GM23338 (cell line): Measurements from ENCODE around the gene NLRP6. TPM values are rescaled to one million over a fixed set of nuclear protein-coding genes. Genes with fewer than 3 reads are reported as not detected.

ENCODE experiments used
- ATAC-seq: fragments of 200-7000 bp; cut with Tn5 transposase; 3 replicates; pipeline ENCODE4 v1.9.1; 2020
- DNase-seq: peaks from one replicate; pipeline ENCODE4 v3.0.0-alpha.2; 2015; ENCODE audit warnings: low spot score
- H2AFZ ChIP-seq: fragments of 200-600 bp; sonication (generic); 2 replicates; pipeline ENCODE4 v1.8.0; 2016; ENCODE audit warnings: antibody characterized with exemption, mild to moderate bottlenecking, moderate library complexity
- H3F3A ChIP-seq: fragments of 200-600 bp; sonication (generic); replicated peaks from 2 replicates; pipeline ENCODE4 v1.8.0; 2017; ENCODE audit warnings: antibody characterized with exemption, mixed run types, low read depth
- H3K27ac ChIP-seq: fragments of 200-600 bp; sonication (generic); 2 replicates; pipeline ENCODE4 v1.6.1; 2016; ENCODE audit warnings: low read depth
- H3K27me3 ChIP-seq: fragments of 200-600 bp; sonication (generic); 2 replicates; pipeline ENCODE4 v1.8.0; 2016; ENCODE audit warnings: mild to moderate bottlenecking, mixed run types, moderate library complexity; ENCODE audit not compliant: insufficient read depth
- H3K36me3 ChIP-seq: fragments of 200-600 bp; sonication (generic); 2 replicates; pipeline ENCODE4 v1.8.0; 2016; ENCODE audit warnings: mild to moderate bottlenecking; ENCODE audit not compliant: insufficient read depth
- H3K4me1 ChIP-seq: fragments of 200-600 bp; sonication (generic); 2 replicates; pipeline ENCODE4 v1.8.0; 2016; ENCODE audit warnings: mild to moderate bottlenecking, moderate library complexity; ENCODE audit not compliant: insufficient read depth
- H3K4me2 ChIP-seq: fragments of 200-600 bp; sonication (generic); 2 replicates; pipeline ENCODE4 v1.7.1; 2017; ENCODE audit warnings: mixed run types
- H3K4me3 ChIP-seq: fragments of 200-600 bp; sonication (generic); 2 replicates; pipeline ENCODE4 v1.6.1; 2016; ENCODE audit warnings: mixed run types
- H3K79me2 ChIP-seq: fragments of 200-600 bp; sonication (generic); replicated peaks from 2 replicates; pipeline ENCODE4 v1.8.0; 2017; ENCODE audit warnings: mild to moderate bottlenecking; ENCODE audit not compliant: insufficient read depth
- H3K9me2 ChIP-seq: fragments of 200-600 bp; sonication (generic); 2 replicates; pipeline ENCODE4 v1.8.0; 2017; ENCODE audit not compliant: insufficient read depth
- H4K20me1 ChIP-seq: fragments of 200-600 bp; sonication (generic); replicated peaks from 2 replicates; pipeline ENCODE4 v1.8.0; 2017; ENCODE audit warnings: mild to moderate bottlenecking; ENCODE audit not compliant: insufficient read depth
- H3K27ac Mint-ChIP-seq: 2 replicates; pipeline ENCODE4 v1.8.0; 2020; ENCODE audit warnings: inconsistent platforms, mild to moderate bottlenecking, moderate library complexity, mixed read lengths
- H3K27me3 Mint-ChIP-seq: 3 replicates; pipeline ENCODE4 v1.8.0; 2022; ENCODE audit warnings: low read depth, mild to moderate bottlenecking, moderate library complexity, mixed read lengths, inconsistent platforms; ENCODE audit not compliant: insufficient read depth, poor library complexity
- H3K36me3 Mint-ChIP-seq: 3 replicates; pipeline ENCODE4 v1.8.0; 2021; ENCODE audit warnings: low read depth, mild to moderate bottlenecking, inconsistent platforms, moderate library complexity, mixed read lengths
- H3K4me1 Mint-ChIP-seq: 3 replicates; pipeline ENCODE4 v1.8.0; 2020; ENCODE audit warnings: mild to moderate bottlenecking, inconsistent platforms, mixed read lengths
- H3K4me3 Mint-ChIP-seq: 3 replicates; pipeline ENCODE4 v1.8.0; 2021; ENCODE audit warnings: moderate library complexity, mild to moderate bottlenecking, inconsistent platforms, mixed read lengths
- H3K9me3 Mint-ChIP-seq: 3 replicates; pipeline ENCODE4 v1.8.0; 2020; ENCODE audit warnings: moderate library complexity, mild to moderate bottlenecking, inconsistent platforms, mixed read lengths
- CREB1 ChIP-seq: fragments of 250-450 bp; sonication (Bioruptor Pico); IDR thresholded peaks from 2 replicates; pipeline ENCODE4 v1.5.0; 2020; ENCODE audit warnings: low read depth, mild to moderate bottlenecking, moderate library complexity
- EZH2 ChIP-seq: fragments of 200-600 bp; sonication (generic); IDR thresholded peaks from one replicate; pipeline ENCODE4 v1.8.0; 2017; ENCODE audit warnings: antibody characterized with exemption, mild to moderate bottlenecking, low read depth; ENCODE audit not compliant: unreplicated experiment
- EZH2phosphoT487 ChIP-seq: fragments of 200-600 bp; sonication (generic); IDR thresholded peaks from one replicate; pipeline ENCODE4 v1.8.1; 2018; ENCODE audit warnings: antibody characterized with exemption; ENCODE audit not compliant: unreplicated experiment
- JUNB ChIP-seq: IDR thresholded peaks from one replicate; pipeline ENCODE4 v1.6.1; 2016; ENCODE audit warnings: antibody characterized with exemption; ENCODE audit not compliant: unreplicated experiment
- NANOG ChIP-seq: IDR thresholded peaks from 2 replicates; pipeline ENCODE4 v1.6.1; 2016; ENCODE audit warnings: antibody characterized with exemption, borderline replicate concordance
- POLR2AphosphoS5 ChIP-seq: IDR thresholded peaks from 2 replicates; pipeline ENCODE4 v1.6.1; 2016; ENCODE audit warnings: antibody characterized with exemption, low read depth
- REST ChIP-seq: IDR thresholded peaks from one replicate; pipeline ENCODE4 v1.6.1; 2018; ENCODE audit warnings: antibody characterized with exemption; ENCODE audit not compliant: unreplicated experiment
- STAT1 ChIP-seq: IDR thresholded peaks from one replicate; pipeline ENCODE4 v1.6.1; 2016; ENCODE audit warnings: antibody characterized with exemption; ENCODE audit not compliant: unreplicated experiment
- ZNF114 ChIP-seq: fragments of 250-450 bp; sonication (Bioruptor Pico); IDR thresholded peaks from 2 replicates; pipeline ENCODE4 v1.5.0; 2020; ENCODE audit warnings: mild to moderate bottlenecking, moderate library complexity
- ZNF331 ChIP-seq: fragments of 250-450 bp; sonication (Bioruptor Pico); IDR thresholded peaks from 2 replicates; pipeline ENCODE4 v1.5.0; 2020; ENCODE audit warnings: low read depth, mild to moderate bottlenecking, moderate library complexity
- polyA plus RNA-seq: library from polyadenylated mRNA; unstranded; fragments of >200 nt; fragmentation: Nextera tagmentation; extraction: Ambion mirVana; gene quantifications from 2 replicates; pipeline ENCODE4 v1.2.1, GENCODE V29; 2016
- total RNA-seq: library from RNA; depleted of rRNA; stranded (reverse); fragments of >200 nt; shearing (Covaris generic); gene quantifications from 2 replicates; pipeline ENCODE4 v1.2.3, GENCODE V29; 2014
- TF ChIP-seq, protein P1 (sequence below): IDR thresholded peaks from 2 replicates; pipeline ENCODE4 v1.6.1; 2016; ENCODE audit warnings: antibody characterized with exemption
- TF ChIP-seq, protein P2 (sequence below): fragments of 250-450 bp; sonication (Bioruptor Pico); IDR thresholded peaks from 2 replicates; pipeline ENCODE4 v1.5.0; 2020; ENCODE audit warnings: mild to moderate bottlenecking, moderate library complexity
- TF ChIP-seq, protein P3 (sequence below), 2 experiments: fragments of 200-600 bp in 1 of 2; sonication (generic) in 1 of 2; conservative IDR thresholded peaks; 2 replicates each; pipeline versions ENCODE4 v1.5.1 to v1.6.1; 2016 to 2017; ENCODE audit warnings: antibody characterized with exemption in 2 of 2, low read depth in 2 of 2, mild to moderate bottlenecking in 2 of 2, moderate library complexity in 1 of 2

NLRP6 gene
- total and polyA plus RNA-seq, 2 experiments from 2014 or later, result 0.15 to 0.73 TPM

DNA sequence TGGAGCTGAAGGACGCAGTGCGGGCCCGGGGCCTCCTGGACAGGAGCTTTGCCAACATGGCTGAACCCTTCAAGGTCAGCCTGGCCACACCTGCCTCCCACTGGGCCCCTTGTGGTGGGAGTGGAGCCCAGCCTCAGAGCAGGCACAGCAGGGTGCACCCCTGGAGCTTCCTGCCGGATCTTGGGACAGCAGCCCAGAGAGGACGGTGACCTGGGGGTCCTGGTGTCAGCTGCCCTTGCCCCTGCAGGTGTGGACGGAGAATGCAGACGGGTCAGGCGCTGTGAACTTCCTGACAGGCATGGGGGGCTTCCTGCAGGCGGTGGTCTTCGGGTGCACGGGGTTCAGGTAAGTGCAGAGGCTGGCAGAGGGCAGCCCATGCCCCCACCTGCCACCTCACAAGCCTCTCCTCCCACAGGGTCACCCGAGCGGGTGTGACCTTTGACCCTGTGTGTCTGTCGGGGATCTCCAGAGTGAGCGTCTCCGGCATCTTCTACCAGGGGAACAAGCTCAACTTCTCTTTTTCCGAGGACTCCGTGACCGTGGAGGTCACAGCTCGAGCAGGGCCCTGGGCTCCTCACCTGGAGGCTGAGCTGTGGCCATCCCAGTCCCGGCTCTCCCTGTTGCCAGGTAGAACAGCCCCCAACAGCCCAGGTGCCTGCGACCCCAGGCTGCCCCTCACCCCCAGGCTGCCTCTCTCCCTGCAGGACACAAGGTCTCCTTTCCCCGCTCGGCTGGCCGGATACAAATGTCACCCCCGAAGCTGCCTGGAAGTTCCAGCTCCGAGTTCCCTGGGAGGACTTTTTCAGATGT lies 15.8 kb downstream of the NLRP6 start:
- Histone ChIP-seq H3K4me1 (no peaks in the 10 kb centered on the region; the same call in 1 of the 2 replicates), H3F3A (no peaks in the 10 kb centered on the region), H3K4me2 (no peak overlapping the region), H3K27ac (no peak overlapping the region), H3K79me2 (no peaks in the 10 kb centered on the region), H3K4me3 (no peak overlapping the region), H3K27me3 (no peaks in the 10 kb centered on the region), H2AFZ (no peak overlapping the region), H3K36me3 (no peaks in the 10 kb centered on the region), H3K9me2 (no peaks in the 10 kb centered on the region), H4K20me1 (no peaks in the 10 kb centered on the region)
- Mint-ChIP-seq H3K27me3 (peaks cover 8% of the 10 kb centered on the region), H3K9me3 (no peaks in the 10 kb centered on the region), H3K27ac (no peak overlapping the region), H3K4me1 (peaks cover 19% of the 10 kb centered on the region), H3K36me3 (peaks cover 11% of the 10 kb centered on the region; the same call in 2 of the 3 replicates), H3K4me3 (no peak overlapping the region)
- TF ChIP-seq ZNF331 (CRISPR knock-in tag), result no peak
- TF ChIP-seq, protein P1, sequence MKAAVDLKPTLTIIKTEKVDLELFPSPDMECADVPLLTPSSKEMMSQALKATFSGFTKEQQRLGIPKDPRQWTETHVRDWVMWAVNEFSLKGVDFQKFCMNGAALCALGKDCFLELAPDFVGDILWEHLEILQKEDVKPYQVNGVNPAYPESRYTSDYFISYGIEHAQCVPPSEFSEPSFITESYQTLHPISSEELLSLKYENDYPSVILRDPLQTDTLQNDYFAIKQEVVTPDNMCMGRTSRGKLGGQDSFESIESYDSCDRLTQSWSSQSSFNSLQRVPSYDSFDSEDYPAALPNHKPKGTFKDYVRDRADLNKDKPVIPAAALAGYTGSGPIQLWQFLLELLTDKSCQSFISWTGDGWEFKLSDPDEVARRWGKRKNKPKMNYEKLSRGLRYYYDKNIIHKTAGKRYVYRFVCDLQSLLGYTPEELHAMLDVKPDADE, result no peak
- TF ChIP-seq, protein P2, sequence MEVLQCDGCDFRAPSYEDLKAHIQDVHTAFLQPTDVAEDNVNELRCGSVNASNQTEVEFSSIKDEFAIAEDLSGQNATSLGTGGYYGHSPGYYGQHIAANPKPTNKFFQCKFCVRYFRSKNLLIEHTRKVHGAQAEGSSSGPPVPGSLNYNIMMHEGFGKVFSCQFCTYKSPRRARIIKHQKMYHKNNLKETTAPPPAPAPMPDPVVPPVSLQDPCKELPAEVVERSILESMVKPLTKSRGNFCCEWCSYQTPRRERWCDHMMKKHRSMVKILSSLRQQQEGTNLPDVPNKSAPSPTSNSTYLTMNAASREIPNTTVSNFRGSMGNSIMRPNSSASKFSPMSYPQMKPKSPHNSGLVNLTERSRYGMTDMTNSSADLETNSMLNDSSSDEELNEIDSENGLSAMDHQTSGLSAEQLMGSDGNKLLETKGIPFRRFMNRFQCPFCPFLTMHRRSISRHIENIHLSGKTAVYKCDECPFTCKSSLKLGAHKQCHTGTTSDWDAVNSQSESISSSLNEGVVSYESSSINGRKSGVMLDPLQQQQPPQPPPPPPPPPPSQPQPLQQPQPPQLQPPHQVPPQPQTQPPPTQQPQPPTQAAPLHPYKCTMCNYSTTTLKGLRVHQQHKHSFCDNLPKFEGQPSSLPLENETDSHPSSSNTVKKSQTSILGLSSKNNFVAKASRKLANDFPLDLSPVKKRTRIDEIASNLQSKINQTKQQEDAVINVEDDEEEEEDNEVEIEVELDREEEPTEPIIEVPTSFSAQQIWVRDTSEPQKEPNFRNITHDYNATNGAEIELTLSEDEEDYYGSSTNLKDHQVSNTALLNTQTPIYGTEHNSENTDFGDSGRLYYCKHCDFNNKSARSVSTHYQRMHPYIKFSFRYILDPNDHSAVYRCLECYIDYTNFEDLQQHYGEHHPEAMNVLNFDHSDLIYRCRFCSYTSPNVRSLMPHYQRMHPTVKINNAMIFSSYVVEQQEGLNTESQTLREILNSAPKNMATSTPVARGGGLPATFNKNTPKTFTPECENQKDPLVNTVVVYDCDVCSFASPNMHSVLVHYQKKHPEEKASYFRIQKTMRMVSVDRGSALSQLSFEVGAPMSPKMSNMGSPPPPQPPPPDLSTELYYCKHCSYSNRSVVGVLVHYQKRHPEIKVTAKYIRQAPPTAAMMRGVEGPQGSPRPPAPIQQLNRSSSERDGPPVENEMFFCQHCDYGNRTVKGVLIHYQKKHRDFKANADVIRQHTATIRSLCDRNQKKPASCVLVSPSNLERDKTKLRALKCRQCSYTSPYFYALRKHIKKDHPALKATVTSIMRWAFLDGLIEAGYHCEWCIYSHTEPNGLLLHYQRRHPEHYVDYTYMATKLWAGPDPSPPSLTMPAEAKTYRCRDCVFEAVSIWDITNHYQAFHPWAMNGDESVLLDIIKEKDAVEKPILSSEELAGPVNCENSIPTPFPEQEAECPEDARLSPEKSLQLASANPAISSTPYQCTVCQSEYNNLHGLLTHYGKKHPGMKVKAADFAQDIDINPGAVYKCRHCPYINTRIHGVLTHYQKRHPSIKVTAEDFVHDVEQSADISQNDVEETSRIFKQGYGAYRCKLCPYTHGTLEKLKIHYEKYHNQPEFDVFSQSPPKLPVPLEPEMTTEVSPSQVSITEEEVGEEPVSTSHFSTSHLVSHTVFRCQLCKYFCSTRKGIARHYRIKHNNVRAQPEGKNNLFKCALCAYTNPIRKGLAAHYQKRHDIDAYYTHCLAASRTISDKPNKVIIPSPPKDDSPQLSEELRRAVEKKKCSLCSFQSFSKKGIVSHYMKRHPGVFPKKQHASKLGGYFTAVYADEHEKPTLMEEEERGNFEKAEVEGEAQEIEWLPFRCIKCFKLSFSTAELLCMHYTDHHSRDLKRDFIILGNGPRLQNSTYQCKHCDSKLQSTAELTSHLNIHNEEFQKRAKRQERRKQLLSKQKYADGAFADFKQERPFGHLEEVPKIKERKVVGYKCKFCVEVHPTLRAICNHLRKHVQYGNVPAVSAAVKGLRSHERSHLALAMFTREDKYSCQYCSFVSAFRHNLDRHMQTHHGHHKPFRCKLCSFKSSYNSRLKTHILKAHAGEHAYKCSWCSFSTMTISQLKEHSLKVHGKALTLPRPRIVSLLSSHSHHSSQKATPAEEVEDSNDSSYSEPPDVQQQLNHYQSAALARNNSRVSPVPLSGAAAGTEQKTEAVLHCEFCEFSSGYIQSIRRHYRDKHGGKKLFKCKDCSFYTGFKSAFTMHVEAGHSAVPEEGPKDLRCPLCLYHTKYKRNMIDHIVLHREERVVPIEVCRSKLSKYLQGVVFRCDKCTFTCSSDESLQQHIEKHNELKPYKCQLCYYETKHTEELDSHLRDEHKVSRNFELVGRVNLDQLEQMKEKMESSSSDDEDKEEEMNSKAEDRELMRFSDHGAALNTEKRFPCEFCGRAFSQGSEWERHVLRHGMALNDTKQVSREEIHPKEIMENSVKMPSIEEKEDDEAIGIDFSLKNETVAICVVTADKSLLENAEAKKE (CRISPR knock-in tag), result no peak
- no peak for TF ChIP-seq CREB1 (CRISPR knock-in tag)
- TF ChIP-seq, protein P3, sequence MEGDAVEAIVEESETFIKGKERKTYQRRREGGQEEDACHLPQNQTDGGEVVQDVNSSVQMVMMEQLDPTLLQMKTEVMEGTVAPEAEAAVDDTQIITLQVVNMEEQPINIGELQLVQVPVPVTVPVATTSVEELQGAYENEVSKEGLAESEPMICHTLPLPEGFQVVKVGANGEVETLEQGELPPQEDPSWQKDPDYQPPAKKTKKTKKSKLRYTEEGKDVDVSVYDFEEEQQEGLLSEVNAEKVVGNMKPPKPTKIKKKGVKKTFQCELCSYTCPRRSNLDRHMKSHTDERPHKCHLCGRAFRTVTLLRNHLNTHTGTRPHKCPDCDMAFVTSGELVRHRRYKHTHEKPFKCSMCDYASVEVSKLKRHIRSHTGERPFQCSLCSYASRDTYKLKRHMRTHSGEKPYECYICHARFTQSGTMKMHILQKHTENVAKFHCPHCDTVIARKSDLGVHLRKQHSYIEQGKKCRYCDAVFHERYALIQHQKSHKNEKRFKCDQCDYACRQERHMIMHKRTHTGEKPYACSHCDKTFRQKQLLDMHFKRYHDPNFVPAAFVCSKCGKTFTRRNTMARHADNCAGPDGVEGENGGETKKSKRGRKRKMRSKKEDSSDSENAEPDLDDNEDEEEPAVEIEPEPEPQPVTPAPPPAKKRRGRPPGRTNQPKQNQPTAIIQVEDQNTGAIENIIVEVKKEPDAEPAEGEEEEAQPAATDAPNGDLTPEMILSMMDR (conservative IDR thresholded peaks at IDR 0.05; ENCODE audit: low read depth in 2 of 2), result no peak
- no peak for TF ChIP-seq JUNB
- no peak for TF ChIP-seq EZH2
- no peak for TF ChIP-seq POLR2AphosphoS5
- TF ChIP-seq ZNF114 (CRISPR knock-in tag), result no peak
- no peak for TF ChIP-seq EZH2phosphoT487
- no peak for TF ChIP-seq STAT1
- TF ChIP-seq REST, result no peak
- TF ChIP-seq NANOG, result no peak
- DNase-seq, result no peak
- ATAC-seq, result no peak
